Measurements from ENCODE around the gene RNASET2. TPM values are rescaled to one million over a fixed set of nuclear protein-coding genes. Genes with fewer than 3 reads are reported as not detected.
"Not testable (repeated sequence)": the region's sequence is repeated elsewhere in the genome, so short reads cannot be mapped to it uniquely, and the experiment has no call there.

The RNASET2 gene
- total RNA-seq, 1 donor from 2014 or later = 32.3 TPM

GRCh38 chr6:166925141-166925996 is 31.0 kb downstream of the RNASET2 start:
- H3K4me1 Mint-ChIP-seq (ENCODE audit: unreplicated experiment) = peaks cover 11% of the 10 kb centered on the region

GRCh38 chr6:166924531-166924930 is 31.8 kb downstream of the RNASET2 start:
- no peak for TF ChIP-seq CTCF (conservative IDR thresholded peaks at IDR 0.05)
- Mint-ChIP-seq H3K27ac (no peak overlapping the region), H3K36me3 (peaks cover 5% of the 10 kb centered on the region), H3K4me3 (no peak overlapping the region), H3K27me3 (no peaks in the 10 kb centered on the region), H3K9me3 (no peaks in the 10 kb centered on the region), H3K4me1 (ENCODE audit: unreplicated experiment) (peaks cover 11% of the 10 kb centered on the region)
- DNase-seq (ENCODE audit: extremely low spot score, unreplicated experiment) = no peak

More at GRCh38 chr6:166925141-166925996, 31.0 kb downstream of the RNASET2 start:
- H3K27ac Mint-ChIP-seq = no peak overlapping the region
- H3K9me3 Mint-ChIP-seq = no peaks in the 10 kb centered on the region
- no peak overlapping the region for H3K4me3 Mint-ChIP-seq
- no peak for TF ChIP-seq CTCF (conservative IDR thresholded peaks at IDR 0.05)
- DNase-seq (ENCODE audit: extremely low spot score, unreplicated experiment) = peak; percentile 56
- peaks cover 5% of the 10 kb centered on the region for H3K36me3 Mint-ChIP-seq
- H3K27me3 Mint-ChIP-seq = no peaks in the 10 kb centered on the region

- H3K4me3 Mint-ChIP-seq = no peak overlapping the region
- TF ChIP-seq CTCF (conservative IDR thresholded peaks at IDR 0.05) = no peak
- DNase-seq (ENCODE audit: extremely low spot score, unreplicated experiment) = peak; percentile 18
- peaks cover 5% of the 10 kb centered on the region for H3K9me3 Mint-ChIP-seq
- H3K27me3 Mint-ChIP-seq = no peaks in the 10 kb centered on the region
- H3K4me1 Mint-ChIP-seq (ENCODE audit: unreplicated experiment) = peaks cover 11% of the 10 kb centered on the region
- peaks cover 5% of the 10 kb centered on the region for H3K36me3 Mint-ChIP-seq
- no peak overlapping the region for H3K27ac Mint-ChIP-seq
Observed at GRCh38 chr6:166922937-166923336, 33.4 kb downstream of the RNASET2 start.

- DNase-seq (ENCODE audit: extremely low spot score, unreplicated experiment) = peak; percentile 24
- no peaks in the 10 kb centered on the region for H3K27me3 Mint-ChIP-seq
- H3K4me3 Mint-ChIP-seq = no peak overlapping the region
- H3K36me3 Mint-ChIP-seq = peaks cover 5% of the 10 kb centered on the region
- H3K27ac Mint-ChIP-seq = no peak overlapping the region
- TF ChIP-seq CTCF (conservative IDR thresholded peaks at IDR 0.05) = no peak
- peaks cover 5% of the 10 kb centered on the region for H3K9me3 Mint-ChIP-seq
- H3K4me1 Mint-ChIP-seq (ENCODE audit: unreplicated experiment) = no peaks in the 10 kb centered on the region
Observed at GRCh38 chr6:166921570-166921969, 34.8 kb downstream of the RNASET2 start.

- H3K36me3 Mint-ChIP-seq = no peaks in the 10 kb centered on the region
- no peaks in the 10 kb centered on the region for H3K4me1 Mint-ChIP-seq (ENCODE audit: unreplicated experiment)
- TF ChIP-seq CTCF (conservative IDR thresholded peaks at IDR 0.05) = no peak
- H3K9me3 Mint-ChIP-seq = peaks cover 5% of the 10 kb centered on the region
- H3K27ac Mint-ChIP-seq = no peak overlapping the region
- no peak overlapping the region for H3K4me3 Mint-ChIP-seq
- DNase-seq (ENCODE audit: extremely low spot score, unreplicated experiment) = no peak
- no peaks in the 10 kb centered on the region for H3K27me3 Mint-ChIP-seq
Observed at GRCh38 chr6:166916824-166917223, 39.5 kb downstream of the RNASET2 start.

- H3K36me3 Mint-ChIP-seq, H3K9me3 Mint-ChIP-seq, H3K4me3 Mint-ChIP-seq: not testable (repeated sequence)
Observed at GRCh38 chr6:166915484-166915883, 40.9 kb downstream of the RNASET2 start.

GRCh38 chr6:166914952-166915351 is 41.4 kb downstream of the RNASET2 start:
- H3K4me1 Mint-ChIP-seq (ENCODE audit: unreplicated experiment); H3K27ac Mint-ChIP-seq; H3K9me3 Mint-ChIP-seq; H3K27me3 Mint-ChIP-seq; H3K4me3 Mint-ChIP-seq; DNase-seq (ENCODE audit: extremely low spot score, unreplicated experiment); H3K36me3 Mint-ChIP-seq: not testable (repeated sequence)

More at GRCh38 chr6:166915484-166915883, 40.9 kb downstream of the RNASET2 start:
- not testable (repeated sequence) for H3K27ac Mint-ChIP-seq; H3K27me3 Mint-ChIP-seq; H3K4me1 Mint-ChIP-seq (ENCODE audit: unreplicated experiment); DNase-seq (ENCODE audit: extremely low spot score, unreplicated experiment)
